8988T (cell line): ENCODE measurements around the gene RTP5.
"Not testable (repeated sequence)": the region's sequence is repeated elsewhere in the genome, so short reads cannot be mapped to it uniquely, and the experiment has no call there.

Source experiments
- DNase-seq: peaks from one replicate; pipeline ENCODE4 v3.0.0; 2011

The RTP5 gene

DNA sequence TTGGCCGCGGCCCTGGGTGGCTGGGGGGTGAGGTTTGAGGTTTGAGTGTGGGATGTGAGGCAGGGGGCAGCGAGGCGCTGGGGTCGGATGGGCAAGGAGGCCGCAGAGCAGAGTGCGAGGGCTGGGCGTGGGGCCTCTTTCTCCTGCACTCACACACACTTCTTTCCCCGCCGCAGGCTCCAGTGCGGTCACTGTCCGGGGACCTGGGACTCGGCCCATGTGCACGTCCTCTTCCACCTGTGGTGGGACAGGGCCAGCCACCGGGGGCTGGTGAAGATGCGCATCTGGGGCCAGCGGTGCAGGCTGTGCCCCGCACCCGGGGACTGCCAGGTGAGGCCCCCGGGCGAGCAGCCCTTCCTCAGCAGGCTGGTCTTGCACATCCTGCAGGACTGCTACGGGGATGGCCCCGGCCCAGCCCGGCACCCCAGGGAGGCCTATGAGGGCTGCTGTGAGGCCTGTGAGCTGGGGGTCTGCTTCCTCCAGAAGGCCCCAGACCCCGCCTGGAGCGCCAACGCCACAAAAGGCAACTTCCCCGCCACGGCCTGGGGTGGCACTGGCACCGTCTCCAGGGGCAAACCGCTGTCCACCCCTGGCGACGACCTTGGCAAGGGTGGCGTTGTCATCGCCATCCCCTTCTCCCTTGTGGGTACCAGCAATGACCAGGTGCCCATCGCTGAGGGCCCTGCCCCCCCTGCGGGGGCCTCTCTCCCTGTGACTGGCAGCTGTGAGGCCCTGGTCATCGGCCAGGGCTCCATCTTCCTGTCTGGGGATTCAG, 2.2 kb downstream of the RTP5 start:
- DNase-seq, result no peak

DNA sequence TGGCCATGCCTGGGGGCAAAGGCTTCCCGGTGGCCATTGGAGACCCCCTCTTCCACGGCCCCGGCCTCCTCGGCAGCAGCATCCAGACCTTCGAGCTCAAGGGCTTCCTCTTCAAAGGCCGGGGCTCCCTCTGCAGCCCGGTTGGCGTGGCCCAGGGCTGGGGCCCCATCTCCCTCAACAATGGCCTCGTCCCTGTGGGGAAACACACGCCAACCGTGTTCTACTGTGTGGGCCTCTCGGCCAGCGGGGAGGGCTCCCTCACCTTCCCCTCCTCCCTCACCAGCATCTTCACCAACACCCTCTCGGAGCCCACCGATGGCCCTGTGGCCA, 2.7 kb downstream of the RTP5 start:
- no peak for DNase-seq

DNA sequence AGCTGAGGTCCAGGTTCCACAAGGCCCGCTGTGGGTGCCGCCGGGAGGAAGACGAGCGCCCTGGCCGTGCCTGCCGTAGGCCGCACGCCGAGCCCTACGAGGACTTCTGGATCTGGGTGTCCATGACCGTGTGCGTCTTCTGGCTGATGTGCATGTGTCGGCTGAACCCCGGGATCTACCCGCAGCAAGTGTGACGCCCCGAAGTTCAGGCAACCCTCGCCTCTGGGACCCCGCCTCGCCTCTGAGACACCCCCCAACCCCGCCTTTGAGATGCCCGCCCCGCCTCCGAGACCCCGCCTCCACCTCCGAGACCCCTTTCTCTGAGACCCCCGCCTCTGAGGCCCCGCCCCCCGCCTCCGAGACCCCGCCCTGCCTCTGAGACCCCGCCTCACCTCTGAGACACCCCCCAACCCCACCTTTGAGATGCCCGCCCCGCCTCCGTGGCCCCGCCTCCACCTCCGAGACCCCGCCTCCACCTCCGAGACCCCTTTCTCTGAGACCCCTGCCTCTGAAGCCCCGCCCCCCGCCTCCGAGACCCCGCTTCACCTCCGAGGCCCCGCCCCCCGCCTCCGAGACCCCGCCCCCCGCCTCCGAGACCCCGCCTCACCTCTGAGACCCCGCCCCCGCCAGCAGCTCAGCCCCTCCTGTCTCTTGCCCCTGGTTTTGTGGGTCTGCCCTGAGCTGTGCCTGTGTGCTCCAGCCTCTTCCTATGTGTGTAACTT, 3.7 kb downstream of the RTP5 start:
- DNase-seq, result no peak

DNA sequence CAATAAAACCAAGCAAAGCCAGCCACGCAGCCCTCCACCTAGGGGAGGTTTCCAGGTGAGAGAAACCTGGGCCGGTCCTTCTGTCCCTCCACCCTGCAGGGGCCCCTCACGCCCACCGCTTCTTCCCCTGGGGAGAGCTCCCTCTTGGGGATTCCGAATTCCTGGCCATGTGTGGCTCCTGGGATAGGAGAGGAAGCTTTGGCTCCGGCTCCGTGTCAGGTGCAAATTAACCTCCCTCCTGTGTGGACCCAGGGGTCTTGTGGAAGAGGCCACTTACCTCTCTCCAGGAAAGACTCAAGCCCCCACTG, 4.2 kb downstream of the RTP5 start:
- no peak for DNase-seq

DNA sequence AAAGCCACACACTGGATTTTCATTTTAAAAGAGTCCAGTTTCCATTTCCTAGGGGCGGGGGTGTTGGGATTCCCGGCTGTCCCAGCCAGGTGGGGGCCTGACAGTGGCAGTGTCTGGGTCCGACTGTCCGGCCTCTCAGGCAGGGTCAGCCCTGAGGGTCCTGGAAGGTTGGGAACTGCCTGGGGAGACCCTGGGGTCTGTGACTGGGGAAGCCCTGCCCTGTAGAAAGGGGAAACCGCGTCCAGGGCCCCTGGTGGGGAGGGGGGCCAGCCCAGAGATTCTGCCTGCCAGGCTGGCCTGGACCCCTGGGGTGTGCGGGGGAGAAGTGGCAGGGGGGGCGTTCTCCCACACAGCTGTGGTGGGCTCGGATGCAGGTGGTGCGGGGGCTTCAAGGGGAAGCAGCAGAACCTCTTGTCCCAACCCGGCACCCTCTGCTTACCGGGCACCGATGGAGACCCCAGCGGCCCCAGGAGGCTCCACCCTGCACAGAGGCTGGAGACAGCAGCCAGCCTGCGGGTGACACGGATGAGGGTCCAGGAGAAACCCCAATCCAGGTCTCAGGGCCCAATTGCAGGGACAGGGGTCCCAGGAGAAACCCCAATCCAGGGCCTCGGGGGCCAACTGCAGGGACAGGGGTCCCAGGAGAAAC, 4.9 kb downstream of the RTP5 start:
- no peak for DNase-seq

DNA sequence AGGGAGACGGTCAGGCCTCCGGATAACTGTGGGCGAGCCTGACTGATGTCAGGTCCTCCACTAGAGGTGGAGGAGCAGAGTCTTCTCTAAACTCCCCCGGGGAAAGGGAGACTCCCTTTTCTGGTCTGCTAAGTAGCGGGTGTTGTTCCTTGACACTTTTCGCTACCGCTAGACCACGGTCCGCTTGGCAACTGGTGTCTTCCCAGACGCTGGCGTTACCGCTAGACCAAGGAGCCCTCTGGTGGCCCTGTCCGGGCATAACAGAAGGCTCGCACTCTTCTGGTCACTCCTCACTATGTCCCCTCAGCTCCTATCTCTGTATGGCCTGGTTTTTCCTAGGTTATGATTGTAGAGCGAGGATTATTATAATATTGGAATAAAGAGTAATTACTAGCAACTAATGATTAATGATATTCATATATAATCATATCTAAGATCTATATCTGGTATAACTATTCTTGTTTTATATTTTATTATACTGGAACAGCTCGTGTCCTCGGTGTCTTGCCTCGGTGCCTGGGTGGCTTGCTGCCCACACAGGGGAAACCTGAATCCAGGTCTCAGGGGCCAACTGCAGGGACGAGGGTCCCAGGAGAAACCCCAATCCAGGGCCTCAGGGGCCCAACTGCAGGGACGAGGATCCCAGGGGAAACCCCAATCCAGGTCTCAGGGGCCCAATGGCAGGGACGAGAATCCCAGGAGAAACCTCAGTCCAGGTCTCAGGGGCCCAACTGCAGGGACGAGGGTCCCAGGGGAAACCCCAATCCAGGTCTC, 6.4 kb downstream of the RTP5 start:
- DNase-seq, result not testable (repeated sequence)

DNA sequence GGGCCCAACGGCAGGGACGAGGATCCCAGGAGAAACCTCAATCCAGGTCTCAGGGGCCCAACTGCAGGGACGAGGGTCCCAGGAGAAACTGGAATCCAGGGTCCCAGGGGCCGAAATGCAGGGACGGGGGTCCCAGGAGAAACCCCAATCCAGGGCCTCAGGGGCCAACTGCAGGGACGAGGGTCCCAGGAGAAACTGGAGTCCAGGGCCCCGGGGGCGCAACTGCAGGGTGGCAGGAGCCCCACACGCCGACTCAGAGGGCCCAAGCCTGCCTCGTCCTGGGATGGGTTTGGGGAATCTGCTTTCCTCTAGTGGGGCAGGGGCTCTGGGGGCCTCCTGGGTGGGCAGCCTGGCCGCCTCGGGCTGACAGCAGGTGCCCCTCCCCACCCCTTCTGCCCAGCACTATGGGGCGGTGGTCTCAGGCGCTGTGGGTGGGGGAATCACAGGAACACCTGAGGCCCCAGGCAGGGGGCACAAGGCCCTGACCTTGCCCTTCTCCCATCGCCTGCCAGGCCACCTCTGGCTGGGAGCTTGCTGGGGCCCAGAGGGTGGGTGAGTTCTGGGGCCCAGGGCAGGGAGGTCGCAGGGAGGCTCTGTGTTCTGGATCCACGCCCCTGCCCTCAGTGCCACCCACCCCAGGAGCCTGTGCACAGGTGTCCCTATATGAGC, 7.1 kb downstream of the RTP5 start:
- no peak for DNase-seq

DNA sequence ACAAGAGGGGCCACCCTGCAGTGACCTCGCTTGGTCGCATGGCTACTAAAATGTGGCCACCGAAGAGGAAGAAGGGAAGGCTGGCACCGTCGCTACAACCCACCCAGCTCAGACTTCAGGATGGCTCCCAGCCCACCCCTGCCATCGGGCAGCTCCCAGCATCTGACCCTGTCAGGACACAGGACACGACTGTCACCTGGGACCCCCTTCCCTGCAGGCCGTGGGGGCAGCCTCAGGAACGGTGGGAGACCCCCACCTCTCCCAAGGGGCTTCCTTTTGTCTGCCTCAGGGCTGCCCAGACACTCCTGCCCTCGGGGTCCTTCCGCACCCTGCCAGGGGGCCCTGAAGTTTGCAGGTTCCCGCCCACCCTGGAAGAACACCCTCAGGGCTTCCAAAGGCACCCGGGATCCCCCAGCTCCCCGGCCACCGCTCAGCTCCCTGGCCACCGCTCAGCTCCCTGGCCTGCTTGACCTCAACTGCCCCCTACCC, 7.7 kb downstream of the RTP5 start:
- no peak for DNase-seq

DNA sequence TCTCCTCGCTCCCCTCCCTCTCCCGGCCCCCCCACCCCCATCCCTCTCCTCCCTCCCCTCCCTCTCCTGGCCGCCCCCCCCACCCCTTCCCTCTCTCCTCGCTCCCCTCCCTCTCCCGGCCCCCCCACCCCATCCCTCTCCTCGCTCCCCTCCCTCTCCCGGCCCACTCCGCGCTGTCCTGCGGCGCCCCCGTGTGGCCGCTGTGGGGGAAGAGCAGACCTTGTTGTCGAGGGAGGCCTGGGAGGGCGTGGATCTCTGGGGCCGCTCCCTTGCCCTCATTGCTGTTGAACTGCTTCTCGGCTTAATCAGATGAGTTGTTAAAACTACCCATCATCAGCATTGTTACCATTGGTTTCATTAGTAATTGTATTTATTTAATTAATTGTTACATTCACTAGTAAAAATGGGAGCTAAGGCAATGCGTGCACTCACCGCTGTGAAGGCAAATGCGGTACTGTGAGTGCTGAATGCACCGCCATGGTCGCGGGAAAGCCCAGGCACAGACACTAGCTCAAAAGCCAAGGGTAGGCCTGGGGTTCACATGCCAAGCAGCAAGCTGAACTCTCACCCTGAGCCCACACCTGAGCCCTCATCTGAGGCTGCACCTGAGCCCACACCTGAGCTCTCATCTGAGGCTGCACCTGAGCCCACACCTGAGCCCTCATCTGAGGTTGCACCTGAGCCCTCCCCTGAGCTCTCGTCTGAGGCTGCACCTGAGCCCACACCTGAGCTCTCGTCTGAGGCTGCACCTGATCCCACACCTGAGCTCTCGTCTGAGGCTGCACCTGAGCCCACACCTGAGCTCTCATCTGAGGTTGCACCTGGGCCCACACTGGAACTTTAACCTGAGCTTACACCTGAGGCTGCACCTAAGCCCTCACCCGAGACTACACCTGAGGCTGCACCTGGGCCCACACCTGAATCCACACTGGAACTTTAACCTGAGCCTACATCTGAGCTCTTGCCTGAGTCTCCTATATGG, 8.8 kb downstream of the RTP5 start:
- DNase-seq, result peak; percentile 95

DNA sequence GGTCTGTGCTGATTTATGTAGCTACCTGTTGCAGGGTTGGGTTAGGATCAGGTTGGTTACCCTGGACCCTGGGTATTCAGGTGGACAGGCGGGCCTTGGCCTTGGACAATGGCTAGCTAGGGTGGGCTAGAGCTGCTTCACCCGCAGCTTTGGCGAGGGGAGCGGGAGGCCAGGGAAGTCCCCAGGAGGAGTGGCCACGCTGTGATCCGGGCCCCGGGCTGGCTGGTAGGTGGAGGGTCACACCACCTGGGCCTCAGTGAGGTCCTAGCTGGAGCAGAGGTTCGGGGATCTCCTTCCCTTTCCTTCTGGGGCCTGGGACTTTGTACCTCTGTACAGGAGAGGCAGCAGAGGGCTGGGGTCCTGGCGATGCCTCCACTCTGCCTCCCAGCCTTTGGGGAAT, 9.8 kb downstream of the RTP5 start:
- DNase-seq, result no peak

DNA sequence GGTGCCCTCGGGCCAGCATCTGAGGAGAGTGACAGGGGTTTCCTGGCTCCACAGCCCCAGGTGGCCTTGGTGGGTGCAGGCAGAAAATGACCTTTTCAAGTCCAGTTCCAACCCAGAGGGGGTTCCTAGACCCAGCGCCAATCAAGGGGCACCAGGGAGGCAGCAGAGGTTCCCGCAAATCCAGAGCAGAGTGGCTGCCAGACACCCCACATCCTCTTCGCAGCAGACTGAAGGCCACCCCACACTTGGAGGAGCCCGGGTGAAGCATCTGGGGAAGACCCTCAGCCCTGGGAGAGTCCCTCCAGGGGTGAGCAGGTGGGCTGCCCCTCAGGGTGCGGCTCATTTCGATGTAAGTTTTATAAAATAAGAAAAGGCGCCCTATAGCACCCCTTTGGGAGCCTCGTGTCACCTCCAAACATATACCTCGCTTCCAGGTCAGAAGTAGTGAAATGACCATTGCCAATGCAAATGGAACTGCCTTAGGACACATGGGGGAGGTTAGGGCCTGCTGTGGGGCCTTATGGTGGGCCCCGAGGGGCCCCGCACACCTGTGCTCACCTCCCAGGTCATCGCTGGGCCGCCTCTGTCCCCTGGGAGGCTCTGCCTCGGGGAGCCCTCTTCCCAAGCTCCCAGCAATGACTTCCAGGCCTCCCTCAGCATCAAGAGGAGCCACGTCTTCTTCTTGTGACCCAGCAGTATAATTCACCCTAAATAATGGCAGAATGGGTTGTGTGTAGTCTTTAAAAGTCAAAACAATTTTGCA, 11.0 kb downstream of the RTP5 start:
- no peak for DNase-seq

DNA sequence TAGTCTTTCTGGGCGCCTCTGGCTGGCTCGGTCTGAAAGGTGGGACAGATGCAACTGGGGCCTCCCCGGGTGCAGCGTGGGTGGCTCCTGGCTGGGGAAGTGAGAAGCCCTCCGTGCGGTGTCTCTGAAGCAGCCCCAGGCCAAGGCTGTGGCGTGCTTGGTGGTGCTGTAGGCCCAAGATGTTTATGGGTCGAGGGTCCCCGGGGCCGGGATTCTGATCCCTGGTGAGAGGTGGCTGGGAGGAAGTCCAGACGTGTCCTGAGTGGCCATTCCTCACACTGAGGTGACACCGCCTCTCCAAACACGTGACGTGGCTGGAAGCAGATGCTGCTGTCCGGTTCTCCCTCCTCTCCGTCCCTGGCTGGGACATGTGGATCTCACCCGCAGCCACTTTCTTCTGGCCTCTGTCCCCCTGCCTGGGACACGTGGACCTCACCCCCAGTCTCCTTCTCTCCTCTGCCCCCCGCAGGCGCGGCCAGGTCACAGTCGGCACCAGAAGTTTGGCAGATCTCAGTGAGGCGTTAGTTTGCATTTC, 12.6 kb downstream of the RTP5 start:
- DNase-seq, result no peak

DNA sequence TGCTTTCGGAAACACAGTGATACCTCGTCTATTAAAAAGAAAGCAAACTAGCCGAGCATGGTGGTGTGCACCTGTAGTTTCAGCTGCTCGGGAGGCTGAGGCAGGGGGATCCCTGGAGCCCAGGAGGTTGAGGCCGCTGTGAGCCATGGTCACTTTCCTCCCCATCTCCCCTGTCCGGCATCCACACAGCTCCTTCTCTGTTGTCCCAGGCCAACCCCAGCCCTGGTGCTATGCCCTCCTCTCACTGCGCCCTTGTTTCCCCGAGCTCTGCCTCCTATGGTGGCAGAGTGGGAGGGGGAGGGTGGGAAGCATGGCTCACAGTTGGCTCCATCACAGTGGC, 15.4 kb downstream of the RTP5 start:
- no peak for DNase-seq

DNA sequence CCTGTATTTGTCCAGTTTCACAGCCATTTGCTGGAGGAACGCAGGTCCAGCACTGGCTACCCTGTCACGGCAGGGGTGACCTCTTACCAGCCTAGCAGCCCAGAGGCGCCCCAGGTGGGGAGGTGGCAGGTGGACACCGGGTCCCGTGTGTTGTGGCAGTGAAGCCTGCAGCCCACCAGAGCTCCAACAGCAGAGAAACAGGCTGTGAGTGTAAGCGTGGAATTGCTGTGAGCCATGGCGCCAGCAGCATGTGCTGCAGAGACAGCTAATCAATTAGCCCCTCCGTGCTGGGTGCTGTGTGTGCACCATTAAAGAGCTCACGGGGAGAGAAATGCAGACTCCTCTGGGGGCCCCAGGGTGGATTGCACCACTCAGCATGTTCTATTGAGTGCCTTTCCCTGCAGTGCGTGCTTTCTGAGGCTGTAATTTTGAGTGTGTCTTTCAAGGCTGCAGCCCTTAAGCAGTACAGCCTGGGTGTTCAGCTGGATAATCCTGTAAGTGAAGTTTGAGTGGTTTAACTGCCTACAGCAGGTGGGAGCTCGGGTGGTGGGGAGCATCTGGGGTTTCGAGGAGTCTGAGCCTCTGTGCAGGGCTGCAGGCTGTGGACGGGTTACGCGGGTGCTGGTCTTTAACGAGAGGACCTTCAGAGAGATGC, 15.9 kb downstream of the RTP5 start:
- DNase-seq, result no peak

DNA sequence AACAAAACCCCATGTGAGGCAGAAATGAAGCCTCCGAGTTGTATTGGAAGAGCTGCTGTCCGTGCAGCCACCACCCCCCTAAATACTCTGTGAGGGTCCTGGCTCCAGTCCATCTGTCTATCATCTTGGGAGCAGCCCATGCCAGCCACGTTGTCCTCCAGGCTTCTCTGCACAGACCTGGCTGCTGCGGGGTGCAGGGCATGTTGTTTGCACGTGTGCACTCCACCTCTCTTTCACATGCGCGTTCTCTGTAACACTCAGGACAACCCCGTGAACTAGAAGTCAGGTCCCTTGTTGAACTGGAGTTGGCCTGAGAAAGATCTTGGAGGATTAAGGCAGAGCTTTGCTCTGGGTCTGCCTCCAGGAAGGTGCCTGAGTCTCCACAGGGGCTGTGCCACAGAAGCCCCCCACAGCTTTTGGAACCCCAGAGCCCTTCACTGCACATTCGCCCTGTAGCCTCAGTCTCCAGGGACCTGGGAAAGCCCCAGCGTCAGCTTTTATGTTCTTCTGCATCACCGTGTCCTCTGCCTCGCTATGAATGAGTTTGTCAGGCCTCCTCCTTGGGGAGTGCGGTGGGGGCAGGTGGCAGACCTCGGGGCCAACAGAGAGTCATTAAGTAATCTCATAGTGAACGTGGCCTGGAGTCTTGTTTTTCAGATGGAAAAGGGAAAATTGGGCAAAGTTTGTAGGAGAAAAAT, 16.6 kb downstream of the RTP5 start:
- no peak for DNase-seq

DNA sequence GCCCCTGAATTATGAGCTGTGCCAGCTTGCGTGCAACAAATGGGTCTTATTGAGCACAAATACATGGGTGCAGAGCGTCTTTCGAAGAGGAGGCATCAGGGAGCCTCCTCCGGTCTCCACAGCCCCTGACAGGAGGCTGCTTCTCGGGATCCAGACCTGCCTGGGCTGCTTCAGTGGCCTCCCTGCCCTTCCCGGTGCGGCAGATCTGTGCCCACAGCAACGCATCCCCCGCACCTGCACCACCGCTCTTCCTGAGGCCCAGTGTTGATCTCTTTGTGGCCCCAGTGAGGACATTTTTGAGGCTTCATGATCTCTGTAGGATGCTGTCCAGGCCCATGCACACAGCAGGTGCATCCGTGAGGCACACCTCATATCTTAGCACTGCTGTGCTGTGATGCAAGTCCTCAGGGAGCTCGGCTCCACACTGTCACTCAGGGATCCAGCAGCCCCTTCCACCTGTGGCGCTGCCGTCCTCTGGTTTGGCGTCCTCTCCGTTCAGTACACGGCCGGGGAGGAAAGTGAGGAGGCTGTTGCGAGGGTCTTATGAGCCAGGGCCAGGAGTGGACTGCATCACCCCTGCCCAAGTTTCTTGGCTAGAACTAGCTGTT, 17.4 kb downstream of the RTP5 start:
- no peak for DNase-seq

DNA sequence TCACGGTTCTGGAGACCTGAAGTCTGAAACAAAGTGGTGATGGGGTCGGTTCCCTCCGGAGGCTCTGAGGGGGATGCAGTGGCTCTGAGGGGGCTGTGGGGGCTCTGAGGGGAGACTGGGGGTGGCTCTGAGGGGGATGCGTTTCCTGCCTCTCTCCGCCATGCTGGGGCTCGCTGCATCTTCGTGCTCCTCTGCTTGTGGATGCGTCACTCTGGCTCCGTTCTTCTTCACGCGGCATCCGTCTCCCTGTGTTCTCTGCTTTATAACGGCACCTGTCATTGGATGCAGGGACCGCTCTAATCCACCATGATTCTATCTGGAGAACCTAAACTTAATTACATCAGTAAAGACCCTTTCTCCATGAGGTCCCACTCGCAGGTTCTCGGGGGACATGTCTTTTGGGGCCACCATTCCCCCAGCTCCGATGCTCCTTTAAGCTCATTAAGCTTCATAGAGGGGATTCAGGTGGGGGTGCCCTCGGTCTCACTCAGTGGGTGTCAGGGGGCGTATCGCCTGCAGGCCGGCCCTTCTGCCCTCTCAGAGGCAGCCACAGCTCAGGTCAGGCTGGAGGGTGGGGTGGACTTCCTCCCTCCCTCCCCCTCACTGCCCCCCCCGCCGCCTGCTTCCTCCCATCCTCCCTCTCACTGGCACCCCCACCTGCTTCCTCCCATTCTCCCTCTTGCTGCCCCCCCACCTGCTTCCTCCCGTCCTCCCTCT, 18.4 kb downstream of the RTP5 start:
- DNase-seq, result no peak

DNA sequence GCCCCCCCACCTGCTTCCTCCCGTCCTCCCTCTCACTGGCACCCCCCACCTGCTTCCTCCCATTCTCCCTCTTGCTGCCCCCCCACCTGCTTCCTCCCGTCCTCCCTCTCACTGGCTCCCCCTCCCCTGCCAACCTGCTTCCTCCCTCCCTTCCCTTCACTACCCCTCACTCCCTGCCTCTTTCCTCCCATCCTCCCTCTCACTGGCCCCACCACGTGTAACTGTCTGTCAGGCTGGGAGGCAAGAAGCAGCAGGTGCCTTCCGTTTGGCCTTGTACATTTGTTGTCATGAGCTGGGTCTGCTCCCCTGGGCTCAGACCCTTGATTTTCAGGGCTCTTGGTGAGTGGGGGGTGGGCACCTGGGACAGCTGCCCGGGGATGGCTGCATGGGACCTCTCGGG, 19.1 kb downstream of the RTP5 start:
- no peak for DNase-seq
